Tibial nerve (tissue), 4 donors: ENCODE measurements around the gene SPINK2.

Experiments used
- CTCF ChIP-seq, 5 experiments: fragments of 200-600 bp in 3 of 5; fragments of 450-650 bp in 2 of 5; sonication (generic) in 3 of 5; IDR thresholded peaks; one replicate each; pipeline ENCODE4 v1.5.1; 2016 to 2019; ENCODE audit warnings: antibody characterized with exemption in 5 of 5, mild to moderate bottlenecking in 3 of 5, moderate library complexity in 2 of 5
- EP300 ChIP-seq, 2 donors: sonication (generic); formaldehyde crosslinking; IDR thresholded peaks; one replicate each; pipeline ENCODE4 v1.6.1; 2017; ENCODE audit warnings: antibody characterized with exemption in 2 of 2, mild to moderate bottlenecking in 1 of 2
- POLR2A ChIP-seq, 2 donors: fragments of 450-650 bp; IDR thresholded peaks; one replicate each; pipeline ENCODE4 v1.6.1; 2017; ENCODE audit warnings: antibody characterized with exemption in 2 of 2, mild to moderate bottlenecking in 2 of 2, moderate library complexity in 2 of 2

GRCh38 chr4:56760183-56760582 is 61.3 kb downstream of the SPINK2 start:
- TF ChIP-seq CTCF (IDR thresholded peaks at IDR 0.05) (no peak), POLR2A (IDR thresholded peaks at IDR 0.05) (no peak), EP300 (IDR thresholded peaks at IDR 0.05) (no peak)
